ENCODE measurements around the gene PANK2.

GRCh38 chr20:3861191-3861590, 28.0 kb upstream of the PANK2 start:
- TF ChIP-seq CTCF (conservative IDR thresholded peaks at IDR 0.05 in 1 of 2, IDR thresholded peaks at IDR 0.05 in 1 of 2; ENCODE audit: low read depth in 1 of 2, low read length in 2 of 2): no peak
- TF ChIP-seq EZH2 (IDR thresholded peaks at IDR 0.05; ENCODE audit: low read length, missing control alignments): no peak
